ENCODE measurements around the gene NGB.

- TF ChIP-seq EZH2 (IDR thresholded peaks at IDR 0.05) (no peak), FOXP2 (optimal IDR thresholded peaks at IDR 0.05; ENCODE audit: control extremely low read depth, extremely low read length, insufficient read depth) (no peak)
These were observed 45.8 kb downstream of the NGB start for GRCh38 chr14:77225254-77225653.

All from SK-N-MC (cell line).